ENCODE results near the gene LGSN.
"Not testable (repeated sequence)": the region's sequence is repeated elsewhere in the genome, so short reads cannot be mapped to it uniquely, and the experiment has no call there.

LGSN gene

DNA sequence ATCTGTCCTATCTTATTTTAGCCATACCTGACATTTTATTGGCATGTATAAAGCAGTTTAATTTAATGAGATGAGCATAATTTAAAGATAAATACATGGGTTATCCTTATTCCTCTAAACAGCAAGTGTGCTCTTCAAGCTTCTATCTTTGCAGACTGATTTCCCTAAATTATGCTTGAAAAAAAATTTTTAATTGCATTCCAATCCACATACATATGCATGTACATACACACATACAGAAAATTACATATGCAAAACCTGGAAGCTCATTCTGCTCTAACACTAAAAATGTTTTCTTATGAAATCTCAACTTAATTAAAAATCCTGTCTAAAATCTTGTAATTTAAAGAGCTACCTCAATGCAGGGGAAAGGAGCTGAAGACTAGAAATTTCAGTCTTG, 73.2 kb downstream of the LGSN start:
- no peak for DNase-seq
- H3K36me3 Mint-ChIP-seq (ENCODE audit: low read depth), result no peaks in the 10 kb centered on the region
- no peaks in the 10 kb centered on the region for H3K4me1 Mint-ChIP-seq
- TF ChIP-seq, protein P1, sequence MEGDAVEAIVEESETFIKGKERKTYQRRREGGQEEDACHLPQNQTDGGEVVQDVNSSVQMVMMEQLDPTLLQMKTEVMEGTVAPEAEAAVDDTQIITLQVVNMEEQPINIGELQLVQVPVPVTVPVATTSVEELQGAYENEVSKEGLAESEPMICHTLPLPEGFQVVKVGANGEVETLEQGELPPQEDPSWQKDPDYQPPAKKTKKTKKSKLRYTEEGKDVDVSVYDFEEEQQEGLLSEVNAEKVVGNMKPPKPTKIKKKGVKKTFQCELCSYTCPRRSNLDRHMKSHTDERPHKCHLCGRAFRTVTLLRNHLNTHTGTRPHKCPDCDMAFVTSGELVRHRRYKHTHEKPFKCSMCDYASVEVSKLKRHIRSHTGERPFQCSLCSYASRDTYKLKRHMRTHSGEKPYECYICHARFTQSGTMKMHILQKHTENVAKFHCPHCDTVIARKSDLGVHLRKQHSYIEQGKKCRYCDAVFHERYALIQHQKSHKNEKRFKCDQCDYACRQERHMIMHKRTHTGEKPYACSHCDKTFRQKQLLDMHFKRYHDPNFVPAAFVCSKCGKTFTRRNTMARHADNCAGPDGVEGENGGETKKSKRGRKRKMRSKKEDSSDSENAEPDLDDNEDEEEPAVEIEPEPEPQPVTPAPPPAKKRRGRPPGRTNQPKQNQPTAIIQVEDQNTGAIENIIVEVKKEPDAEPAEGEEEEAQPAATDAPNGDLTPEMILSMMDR (IDR thresholded peaks at IDR 0.05), result no peak
- H3K27me3 Mint-ChIP-seq (ENCODE audit: low read depth, poor library complexity), result no peaks in the 10 kb centered on the region
- H3K9me3 Mint-ChIP-seq, result no peaks in the 10 kb centered on the region
- no peak overlapping the region for H3K4me3 Mint-ChIP-seq
- no peak overlapping the region for H3K27ac Mint-ChIP-seq

DNA sequence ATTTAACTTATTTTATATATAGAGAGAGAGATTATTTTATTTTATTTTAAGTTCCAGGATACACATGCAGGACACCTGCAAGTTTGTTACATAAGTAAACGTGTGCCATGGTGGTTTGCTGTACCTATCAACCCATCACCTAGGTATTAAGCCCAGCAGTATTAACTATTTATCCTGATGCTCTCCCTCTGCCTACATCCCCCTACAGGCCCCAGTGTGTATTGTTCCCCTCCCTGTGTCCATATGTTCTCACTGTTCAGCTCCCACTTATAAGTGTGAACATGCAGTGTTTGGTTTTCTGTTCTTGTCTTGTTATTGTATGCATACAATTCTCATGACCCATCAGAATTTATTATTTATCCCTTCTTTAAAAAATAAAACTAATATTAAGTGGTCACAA, 73.9 kb downstream of the LGSN start:
- TF ChIP-seq, protein P1 (IDR thresholded peaks at IDR 0.05), result peak; percentile 41
- H3K27me3 Mint-ChIP-seq (ENCODE audit: low read depth, poor library complexity), result no peaks in the 10 kb centered on the region

GRCh38 chr6:63245420-63245819, 74.4 kb downstream of the LGSN start:
- H3K9me3 Mint-ChIP-seq, result no peaks in the 10 kb centered on the region
- H3K4me1 Mint-ChIP-seq, result no peaks in the 10 kb centered on the region
- no peak for DNase-seq
- H3K27ac Mint-ChIP-seq, result no peak overlapping the region
- no peaks in the 10 kb centered on the region for H3K36me3 Mint-ChIP-seq (ENCODE audit: low read depth)
- H3K27me3 Mint-ChIP-seq (ENCODE audit: low read depth, poor library complexity), result no peaks in the 10 kb centered on the region
- TF ChIP-seq, protein P1 (IDR thresholded peaks at IDR 0.05), result no peak
- no peak overlapping the region for H3K4me3 Mint-ChIP-seq

More for the DNA sequence above, 73.9 kb downstream of the LGSN start:
- peak; percentile 10 for DNase-seq
- Mint-ChIP-seq H3K27ac (no peak overlapping the region), H3K9me3 (no peaks in the 10 kb centered on the region), H3K36me3 (ENCODE audit: low read depth) (no peaks in the 10 kb centered on the region), H3K4me1 (no peaks in the 10 kb centered on the region), H3K4me3 (no peak overlapping the region)

- Mint-ChIP-seq H3K27ac (no peak overlapping the region), H3K4me3 (no peak overlapping the region), H3K36me3 (ENCODE audit: low read depth) (no peaks in the 10 kb centered on the region), H3K4me1 (no peaks in the 10 kb centered on the region), H3K27me3 (ENCODE audit: low read depth, poor library complexity) (no peaks in the 10 kb centered on the region), H3K9me3 (peaks cover 16% of the 10 kb centered on the region)
- TF ChIP-seq, protein P1 (IDR thresholded peaks at IDR 0.05), result no peak
- no peak for DNase-seq
Measured at GRCh38 chr6:63236398-63236817, 83.4 kb downstream of the LGSN start.

GRCh38 chr6:63230511-63230910, 89.3 kb downstream of the LGSN start:
- H3K36me3 Mint-ChIP-seq (ENCODE audit: low read depth); H3K27me3 Mint-ChIP-seq (ENCODE audit: low read depth, poor library complexity); H3K4me1 Mint-ChIP-seq; H3K4me3 Mint-ChIP-seq; H3K27ac Mint-ChIP-seq; DNase-seq: not testable (repeated sequence)
- peaks cover 41% of the 10 kb centered on the region for H3K9me3 Mint-ChIP-seq

GRCh38 chr6:63230027-63230426, 89.8 kb downstream of the LGSN start:
- H3K36me3 Mint-ChIP-seq (ENCODE audit: low read depth); H3K27me3 Mint-ChIP-seq (ENCODE audit: low read depth, poor library complexity); H3K4me1 Mint-ChIP-seq; DNase-seq; H3K4me3 Mint-ChIP-seq: not testable (repeated sequence)
- peaks cover 36% of the 10 kb centered on the region for H3K9me3 Mint-ChIP-seq
- H3K27ac Mint-ChIP-seq, result peak overlapping the region; percentile 13

DNA sequence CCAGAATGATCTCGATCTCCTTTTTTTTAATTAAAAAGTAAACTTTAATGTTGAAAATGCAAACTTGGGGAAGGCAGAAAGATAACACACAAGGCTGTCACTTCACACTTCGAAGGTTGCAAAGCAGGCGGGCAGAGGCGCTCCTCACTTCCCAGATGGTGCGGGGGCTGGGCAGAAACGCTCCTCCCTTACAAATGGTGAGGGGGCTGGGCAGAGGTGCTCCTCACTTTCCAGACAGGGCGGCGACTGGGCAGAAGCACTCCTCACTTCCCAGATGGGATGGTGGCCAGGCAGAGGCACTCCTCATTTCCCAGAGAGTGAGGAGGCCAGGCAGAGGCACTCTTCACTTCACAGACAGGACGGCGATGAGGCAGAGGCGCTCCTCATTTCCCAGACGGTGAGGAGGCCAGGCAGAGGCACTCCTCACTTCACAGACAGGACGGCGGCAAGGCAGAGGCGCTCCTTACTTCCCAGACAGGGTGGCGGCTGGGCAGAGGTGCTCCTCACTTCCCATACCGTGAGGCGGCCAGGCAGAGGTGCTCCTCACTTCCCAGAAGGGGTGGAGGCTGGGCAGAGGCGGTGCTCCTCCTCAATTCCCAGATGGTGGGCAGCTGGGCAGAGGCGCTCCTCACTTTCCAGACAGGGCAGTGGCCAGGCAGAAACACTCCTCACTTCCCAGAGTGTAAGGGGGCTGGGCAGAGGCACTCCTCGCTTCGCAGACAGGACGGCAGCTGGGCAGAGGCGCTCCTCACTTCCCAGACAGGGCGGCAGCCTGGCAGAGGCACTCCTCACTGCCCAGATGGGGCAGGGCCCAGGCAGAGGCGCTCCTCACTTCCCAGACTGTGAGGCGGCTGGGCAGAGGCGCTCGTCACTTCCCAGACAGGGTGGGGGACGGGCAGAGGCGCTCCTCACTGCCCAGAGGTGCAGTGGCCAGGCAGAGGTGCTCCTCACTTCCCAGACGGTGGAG, 91.6 kb downstream of the LGSN start:
- H3K36me3 Mint-ChIP-seq (ENCODE audit: low read depth); H3K4me1 Mint-ChIP-seq; DNase-seq; H3K27me3 Mint-ChIP-seq (ENCODE audit: low read depth, poor library complexity); H3K4me3 Mint-ChIP-seq; H3K27ac Mint-ChIP-seq: not testable (repeated sequence)
- H3K9me3 Mint-ChIP-seq, result peaks cover 27% of the 10 kb centered on the region

GRCh38 chr6:63225987-63226386, 93.8 kb downstream of the LGSN start:
- not testable (repeated sequence) for H3K4me1 Mint-ChIP-seq; H3K27ac Mint-ChIP-seq; H3K36me3 Mint-ChIP-seq (ENCODE audit: low read depth); DNase-seq; H3K27me3 Mint-ChIP-seq (ENCODE audit: low read depth, poor library complexity); H3K4me3 Mint-ChIP-seq
- H3K9me3 Mint-ChIP-seq, result peaks cover 27% of the 10 kb centered on the region

All from nephron progenitor cell (in vitro differentiated cells).